GM12878 (cell line): Measurements from ENCODE around the gene MMRN2. TPM values are rescaled to one million over a fixed set of nuclear protein-coding genes. Genes with fewer than 3 reads are reported as not detected.
A peak's percentile ranks its signal among the peaks of the same experiment; 100 is the strongest.

Source experiments
- ATAC-seq: fragments of 200-7000 bp; cut with Tn5 transposase; 3 replicates; pipeline ENCODE4 v1.9.1; 2020; ENCODE audit warnings: mild to moderate bottlenecking, moderate library complexity
- BruUV-seq: library from RNA; stranded (reverse); fragments of 400-500 nt; replicated peaks from 2 replicates; lab custom pipeline; 2021; lab: Mats Ljungman, UMichigan
- CTCF ChIA-PET: fragments of 300-600 bp; sonication (Branson Sonifier 250); formaldehyde crosslinking; extraction: SDS; loops from one replicate; lab custom pipeline; 2021; ENCODE audit warnings: inconsistent platforms; lab: Yijun Ruan, JAX
- POLR2A ChIA-PET: fragments of 350-600 bp; formaldehyde crosslinking; extraction: SDS; loops from one replicate; lab custom pipeline; 2021; ENCODE audit warnings: inconsistent platforms; lab: Charles Lee
- RAD21 ChIA-PET: fragments of 300-600 bp; sonication (Branson Sonifier 250); formaldehyde crosslinking; loops from one replicate; lab custom pipeline; 2023; ENCODE audit warnings: antibody characterized with exemption; ENCODE audit not compliant: unreplicated experiment; lab: Charles Lee
- SMC1A ChIA-PET: fragments of 300-600 bp; sonication (Branson Sonifier 250); formaldehyde crosslinking; loops from one replicate; lab custom pipeline; 2023; ENCODE audit not compliant: unreplicated experiment, uncharacterized antibody; lab: Charles Lee
- DNase-seq: peaks from one replicate; pipeline ENCODE4 v3.0.0-alpha.2; 2011; ENCODE audit warnings: low read depth, low spot score
- FAIRE-seq: peaks from 3 replicates; lab custom pipeline; 2011; peaks lifted over from hg19 to GRCh38; lab: Jason Lieb, UNC
- H2AFZ ChIP-seq: 2 replicates; pipeline ENCODE4 v1.6.0; 2011; ENCODE audit warnings: low read depth, low read length, control low read depth; ENCODE audit not compliant: control insufficient read depth
- H3K27ac ChIP-seq: 2 replicates; pipeline ENCODE4 v1.5.1; 2011; ENCODE audit warnings: control low read depth; ENCODE audit not compliant: control insufficient read depth, insufficient read depth
- H3K27me3 ChIP-seq, 2 experiments: replicated peaks in 1 of 2; 2 replicates each; pipeline versions ENCODE4 v1.6.0 to v1.6.1; 2011; ENCODE audit warnings: low read length in 1 of 2; ENCODE audit not compliant: control insufficient read depth in 2 of 2, insufficient read depth in 2 of 2
- H3K36me3 ChIP-seq, 2 experiments: 2 replicates each; pipeline ENCODE4 v1.5.1; 2011; ENCODE audit warnings: low read length in 1 of 2; ENCODE audit not compliant: control insufficient read depth in 2 of 2, insufficient read depth in 2 of 2
- H3K4me1 ChIP-seq: 2 replicates; pipeline ENCODE4 v1.6.1; 2011; ENCODE audit warnings: mild to moderate bottlenecking, low read length, moderate library complexity, mixed read lengths; ENCODE audit not compliant: control insufficient read depth, insufficient read depth
- H3K4me2 ChIP-seq: 2 replicates; pipeline ENCODE4 v1.6.0; 2011; ENCODE audit warnings: control low read depth; ENCODE audit not compliant: control insufficient read depth, insufficient read depth
- H3K4me3 ChIP-seq: fragments of 200-600 bp; sonication (generic); 2 replicates; pipeline ENCODE4 v1.5.1; 2016
- H3K79me2 ChIP-seq: 2 replicates; pipeline ENCODE4 v1.6.0; 2011; ENCODE audit warnings: low read length; ENCODE audit not compliant: control insufficient read depth, insufficient read depth
- H3K9ac ChIP-seq: 2 replicates; pipeline ENCODE4 v1.8.0; 2011; ENCODE audit warnings: low read length, control low read depth, mixed read lengths; ENCODE audit not compliant: control insufficient read depth, insufficient read depth
- H3K9me3 ChIP-seq: replicated peaks from 3 replicates; pipeline ENCODE4 v1.5.1; 2011; ENCODE audit warnings: mild to moderate bottlenecking, low read length; ENCODE audit not compliant: control insufficient read depth, insufficient read depth
- H4K20me1 ChIP-seq: 2 replicates; pipeline ENCODE4 v1.6.0; 2011; ENCODE audit not compliant: control insufficient read depth, insufficient read depth
- BACH1 ChIP-seq: fragments of 450-650 bp; IDR thresholded peaks from 2 replicates; pipeline ENCODE4 v1.6.1; 2017; ENCODE audit warnings: mild to moderate bottlenecking, borderline replicate concordance
- BHLHE40 ChIP-seq, 2 experiments: fragments of 450-650 bp in 1 of 2; IDR thresholded peaks; 2 replicates each; pipeline ENCODE4 v1.6.1; 2011 to 2017; ENCODE audit warnings: low read depth in 2 of 2, borderline replicate concordance in 1 of 2, improper control_type of control experiment in 1 of 2, low read length in 1 of 2, mild to moderate bottlenecking in 1 of 2
- NFYB ChIP-seq: IDR thresholded peaks from 2 replicates; pipeline ENCODE4 v1.6.1; 2011; ENCODE audit warnings: low read depth, mild to moderate bottlenecking, low read length, improper control_type of control experiment, moderate library complexity; ENCODE audit not compliant: insufficient read depth
- ZBTB40 ChIP-seq: fragments of 450-650 bp; IDR thresholded peaks from 2 replicates; pipeline ENCODE4 v1.6.1; 2016; ENCODE audit warnings: mild to moderate bottlenecking, moderate library complexity, borderline replicate concordance
- WGBS: methylation state at CpG from one replicate; pipeline ENCODE4 v1.1.6; 2016; ENCODE audit warnings: low lambda C conversion rate; ENCODE audit not compliant: insufficient replicate concordance, insufficient coverage; ENCODE audit errors: missing lambda C conversion rate; 5-methylcytosine and 5-hydroxymethylcytosine counted together
- in situ Hi-C: fragments of 300-500 bp; cut with MboI; formaldehyde crosslinking; loops from 9 replicates; pipeline ENCODE4 v1.14.3; 2018; ENCODE audit warnings: mixed read lengths
- intact Hi-C: fragments of 100-400 bp; cut with micrococcal nuclease; formaldehyde crosslinking; loops from one replicate; pipeline ENCODE4 v1.14.2; 2022; ENCODE audit not compliant: unreplicated experiment
- polyA plus RNA-seq, 11 experiments: library from polyadenylated mRNA; depleted of rRNA in 4 of 11; unstranded in 6 of 11; stranded (reverse) in 5 of 11; fragments of >200 nt; fragmentation: Nextera tagmentation in 4 of 11; fragmentation: Illumina TruSeq in 1 of 11; extraction: Ambion mirVana in 4 of 11; extraction: Trizol in 1 of 11; gene quantifications; 1 replicate in 1 of 11; 2 replicates in 10 of 11; pipeline versions ENCODE4 v1.2.1 to v1.2.3, GENCODE V29; 2011 to 2016; ENCODE audit warnings: inconsistent platforms in 2 of 11, missing spikeins in 2 of 11, low read depth in 1 of 11
- total RNA-seq, 4 experiments: library from RNA; depleted of rRNA in 3 of 4; stranded (reverse); fragments of >200 nt in 3 of 4; fragmentation: Illumina TruSeq in 1 of 4; extraction: Trizol in 1 of 4; gene quantifications; 2 replicates each; pipeline versions ENCODE4 v1.2.1 to v1.2.3, GENCODE V29; 2013 to 2021

Gene MMRN2
- total and polyA plus RNA-seq, 10 of the 15 experiments (the other 5 are each of a cell fraction or from before 2014, with no cell fraction given) = 0.09 to 1.0 (median 0.54) TPM; not detected in 3

- H3K9ac ChIP-seq = peak overlapping the region; percentile 84
- H3K4me1 ChIP-seq = peaks cover 43% of the 10 kb centered on the region
- H3K4me3 ChIP-seq = peak overlapping the region; percentile 96
- ChIA-PET RAD21 (interaction anchor here (0.8 to 1.9 kb wide), 5 partner anchors 10 to 123 kb away, joined by 3 to 6 read pairs (median 4); no protein-coding TSS in a partner anchor), CTCF (interaction anchor here (0.6 to 1.6 kb wide), 7 partner anchors 8 to 123 kb away, joined by 3 to 6 read pairs (median 3); no protein-coding TSS in a partner anchor), POLR2A (interaction anchor here (0.7 to 1.9 kb wide), 5 partner anchors 10 to 259 kb away, joined by 3 to 9 read pairs (median 3); partner anchors contain the start of genes GLUD1 and SHLD2), SMC1A (interaction anchor here (0.8 to 0.9 kb wide), 2 partner anchors 107 to 125 kb away, joined by 3 read pairs; no protein-coding TSS in a partner anchor)
- in situ Hi-C loops = no loop called here
- DNase-seq = no peak
- no peaks in the 10 kb centered on the region for H4K20me1 ChIP-seq
- peak overlapping the region; percentile 38 for H3K27ac ChIP-seq
- H3K9me3 ChIP-seq = no peaks in the 10 kb centered on the region
- TF ChIP-seq NFYB (no peak), BACH1 (0 out of 2 replicates have a peak, but pooled peaks have one; percentile 47), BHLHE40 (IDR thresholded peaks at IDR 0.05; ENCODE audit: borderline replicate concordance in 1 of 2, low read depth in 2 of 2, low read length in 1 of 2) (peak in 1 of 2 experiments; percentile 13; a peak in 1 of 4 replicates), ZBTB40 (0 out of 2 replicates have a peak, but pooled peaks have one; percentile 28)
- H2AFZ ChIP-seq = peak overlapping the region; percentile 87
- intact Hi-C loops = no loop called here
- peaks cover 0 to 2% of the 10 kb centered on the region in 2 experiments; a peak in 1 of 4 replicates for H3K27me3 ChIP-seq
- FAIRE-seq = no peak
- 47% methylated on average over 28 of the region's 30 CpGs for WGBS
- BruUV-seq = TSS peak; percentile 90
- H3K79me2 ChIP-seq = no peaks in the 10 kb centered on the region
- H3K36me3 ChIP-seq = no peaks in the 10 kb centered on the region
- ATAC-seq = peak; percentile 46
- peak overlapping the region; percentile 100 for H3K4me2 ChIP-seq
Measured at GRCh38 chr10:86970162-86970981, 13.0 kb upstream of the MMRN2 start.
